OCI-LY1 (cell line): ENCODE data around the gene UBE2H.
"Not testable (repeated sequence)": the region's sequence is repeated elsewhere in the genome, so short reads cannot be mapped to it uniquely, and the experiment has no call there.

Experiments used
- H2AFZ ChIP-seq: fragments of 200-600 bp; sonication (generic), shearing (Covaris generic); 2 replicates; pipeline ENCODE4 v1.6.0; 2014; ENCODE audit warnings: antibody characterized with exemption, mild to moderate bottlenecking, low read length
- H3F3A ChIP-seq: fragments of 200-600 bp; sonication (generic), shearing (Covaris generic); 2 replicates; pipeline ENCODE4 v1.6.0; 2014; ENCODE audit warnings: mild to moderate bottlenecking, antibody characterized with exemption, low read length, moderate library complexity; ENCODE audit not compliant: insufficient read depth
- H3K27ac ChIP-seq: fragments of 200-600 bp; sonication (generic); 2 replicates; pipeline ENCODE4 v1.5.1; 2014; ENCODE audit warnings: low read length, mixed run types, mild to moderate bottlenecking, low read depth; ENCODE audit not compliant: poor library complexity, severe bottlenecking
- H3K27me3 ChIP-seq: fragments of 200-600 bp; sonication (generic); 2 replicates; pipeline ENCODE4 v1.6.0; 2014; ENCODE audit warnings: antibody characterized with exemption, mild to moderate bottlenecking, low read length, moderate library complexity; ENCODE audit not compliant: insufficient read depth
- H3K36me3 ChIP-seq: fragments of 200-600 bp; sonication (generic); 2 replicates; pipeline ENCODE4 v1.6.1; 2014; ENCODE audit warnings: mild to moderate bottlenecking, antibody characterized with exemption, low read length, moderate library complexity, mixed read lengths; ENCODE audit not compliant: insufficient read depth
- H3K4me1 ChIP-seq: fragments of 200-600 bp; sonication (generic); 2 replicates; pipeline ENCODE4 v1.5.1; 2014; ENCODE audit warnings: mild to moderate bottlenecking, low read length, moderate library complexity; ENCODE audit not compliant: insufficient read depth, severe bottlenecking
- H3K4me2 ChIP-seq: fragments of 200-600 bp; sonication (generic), shearing (Covaris generic); 2 replicates; pipeline ENCODE4 v1.6.1; 2014; ENCODE audit warnings: low read length
- H3K4me3 ChIP-seq: fragments of 200-600 bp; sonication (generic); 2 replicates; pipeline ENCODE4 v1.5.1; 2014; ENCODE audit warnings: low read length, low read depth, mild to moderate bottlenecking, mixed read lengths; ENCODE audit not compliant: poor library complexity, severe bottlenecking
- H3K79me2 ChIP-seq: fragments of 200-600 bp; shearing (Covaris generic); 2 replicates; pipeline ENCODE4 v1.6.1; 2016; ENCODE audit warnings: mixed run types, low read length, mixed read lengths; ENCODE audit not compliant: insufficient read depth
- H3K9ac ChIP-seq: fragments of 200-600 bp; sonication (generic), shearing (Covaris generic); 2 replicates; pipeline ENCODE4 v1.6.1; 2014; ENCODE audit warnings: mild to moderate bottlenecking, low read length, mixed read lengths
- H3K9me2 ChIP-seq: fragments of 200-600 bp; sonication (generic), shearing (Covaris generic); 2 replicates; pipeline ENCODE4 v1.6.1; 2014; ENCODE audit warnings: low read depth, mild to moderate bottlenecking, low read length, mixed read lengths
- H3K9me3 ChIP-seq: fragments of 200-600 bp; shearing (Covaris generic); 2 replicates; pipeline ENCODE4 v1.6.1; 2014; ENCODE audit warnings: low read length, mixed read lengths
- H4K20me1 ChIP-seq: fragments of 200-600 bp; sonication (generic), shearing (Covaris generic); 2 replicates; pipeline ENCODE4 v1.6.0; 2016; ENCODE audit warnings: mild to moderate bottlenecking, low read length; ENCODE audit not compliant: insufficient read depth
- CTCF ChIP-seq: fragments of 200-600 bp; sonication (generic), shearing (Covaris generic); IDR thresholded peaks from 2 replicates; pipeline ENCODE4 v1.5.1; 2017; ENCODE audit warnings: mild to moderate bottlenecking, antibody characterized with exemption, low read length, moderate library complexity, mixed read lengths
- EZH2 ChIP-seq: fragments of 200-600 bp; sonication (generic), shearing (Covaris generic); IDR thresholded peaks from 2 replicates; pipeline ENCODE4 v1.8.0; 2017; ENCODE audit warnings: borderline replicate concordance, mixed run types, mild to moderate bottlenecking, antibody characterized with exemption, low read length, moderate library complexity, mixed read lengths

Gene UBE2H

GRCh38 chr7:129836983-129837382, 115.8 kb downstream of the UBE2H start:
- Histone ChIP-seq H2AFZ (no peak overlapping the region), H3K9me2 (no peaks in the 10 kb centered on the region), H3K27me3 (no peaks in the 10 kb centered on the region), H4K20me1 (no peaks in the 10 kb centered on the region), H3K4me3 (no peak overlapping the region), H3K9me3 (no peaks in the 10 kb centered on the region), H3K27ac (peak overlapping the region; percentile 96), H3K9ac (no peak overlapping the region), H3F3A (no peaks in the 10 kb centered on the region), H3K36me3 (peaks cover 62% of the 10 kb centered on the region), H3K4me2 (no peak overlapping the region), H3K79me2 (no peaks in the 10 kb centered on the region), H3K4me1 (peaks cover 34% of the 10 kb centered on the region)
- no peak for TF ChIP-seq EZH2
- TF ChIP-seq CTCF = no peak

GRCh38 chr7:129835569-129835968, 117.2 kb downstream of the UBE2H start:
- Histone ChIP-seq H3K9ac (no peak overlapping the region), H3K36me3 (peaks cover 71% of the 10 kb centered on the region), H3K9me3 (no peaks in the 10 kb centered on the region), H4K20me1 (no peaks in the 10 kb centered on the region), H3K9me2 (no peaks in the 10 kb centered on the region), H2AFZ (no peak overlapping the region), H3K27me3 (no peaks in the 10 kb centered on the region), H3K27ac (peak overlapping the region; percentile 9), H3K79me2 (no peaks in the 10 kb centered on the region), H3K4me1 (peaks cover 25% of the 10 kb centered on the region), H3F3A (no peaks in the 10 kb centered on the region), H3K4me2 (no peak overlapping the region), H3K4me3 (no peak overlapping the region)
- no peak for TF ChIP-seq CTCF
- no peak for TF ChIP-seq EZH2

GRCh38 chr7:129833353-129833752, 119.4 kb downstream of the UBE2H start:
- Histone ChIP-seq H3K4me1 (peaks cover 31% of the 10 kb centered on the region), H3K36me3 (peaks cover 61% of the 10 kb centered on the region; the same call in 1 of the 2 replicates)
- H3K79me2 ChIP-seq, H3K27me3 ChIP-seq, H3K4me2 ChIP-seq, H3K4me3 ChIP-seq, H4K20me1 ChIP-seq, H3K9ac ChIP-seq, H3K27ac ChIP-seq, H3K9me3 ChIP-seq, H3F3A ChIP-seq, H3K9me2 ChIP-seq, H2AFZ ChIP-seq: not testable (repeated sequence)

DNA sequence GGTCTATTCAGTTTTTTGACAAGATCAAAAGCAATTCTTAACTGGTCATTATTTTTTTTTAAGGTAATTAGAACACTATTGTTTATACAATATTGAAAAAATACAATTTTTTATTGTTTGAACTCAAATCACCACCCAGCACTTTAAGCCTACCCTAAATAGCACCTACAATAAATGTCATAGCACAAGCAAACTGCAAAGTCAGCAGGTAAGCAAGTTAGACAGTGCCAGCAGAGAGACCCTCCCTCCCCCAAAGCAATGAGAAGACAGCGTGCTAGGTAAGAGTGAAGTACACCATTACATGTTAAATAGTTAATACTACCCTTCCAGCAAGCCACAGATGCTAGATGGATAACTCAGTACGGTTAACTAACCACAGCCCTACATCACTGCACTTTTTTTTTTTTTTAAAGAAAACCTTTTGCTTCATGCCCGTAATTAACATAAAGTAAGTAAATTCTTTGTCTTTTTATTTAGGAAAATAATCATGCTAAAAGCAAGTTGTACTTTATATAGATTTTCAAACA, 120.0 kb downstream of the UBE2H start:
- Histone ChIP-seq H3K27ac (no peak overlapping the region), H3K9me2 (no peaks in the 10 kb centered on the region), H4K20me1 (no peaks in the 10 kb centered on the region), H3K4me1 (peaks cover 29% of the 10 kb centered on the region), H3K27me3 (no peaks in the 10 kb centered on the region), H3K9ac (no peak overlapping the region), H3K9me3 (no peaks in the 10 kb centered on the region), H3K4me3 (no peak overlapping the region), H3F3A (peaks cover 4% of the 10 kb centered on the region; the same call in 1 of the 2 replicates), H3K4me2 (no peak overlapping the region), H3K79me2 (no peaks in the 10 kb centered on the region), H3K36me3 (peaks cover 55% of the 10 kb centered on the region; the same call in 1 of the 2 replicates), H2AFZ (no peak overlapping the region)
- TF ChIP-seq EZH2 (no peak), CTCF (no peak)
